ENCODE data around the gene MLXIP. TPM values are rescaled to one million over a fixed set of nuclear protein-coding genes. Genes with fewer than 3 reads are reported as not detected.

Gene MLXIP
- total RNA-seq, 1 experiment from 2014 or later = 16.7 TPM

- ATAC-seq = no peak
- H3K4me2 ChIP-seq (ENCODE audit: low read length) = peak overlapping the region; percentile 93
- H3K27me3 ChIP-seq (ENCODE audit: low read length) = no peaks in the 10 kb centered on the region
- H3K9ac ChIP-seq (ENCODE audit: low read length) = no peak overlapping the region
- H3K9me3 ChIP-seq (ENCODE audit: low read length) = no peaks in the 10 kb centered on the region
- peaks cover 5% of the 10 kb centered on the region; the same call in 1 of the 2 replicates for H3K36me3 ChIP-seq (ENCODE audit: low read depth, low read length)
- no peak overlapping the region for H3K4me3 ChIP-seq (ENCODE audit: low read length)
- H4K20me1 ChIP-seq (ENCODE audit: low read length) = peaks cover 23% of the 10 kb centered on the region
- no peak overlapping the region for H3K27ac ChIP-seq (ENCODE audit: low read length)
- POLR2A ChIA-PET (ENCODE audit: unreplicated experiment) = no interaction called here
- H2AFZ ChIP-seq (ENCODE audit: low read length) = no peak overlapping the region
- intact Hi-C loops (cut with micrococcal nuclease) = no loop called here
- TF ChIP-seq EZH2 (IDR thresholded peaks at IDR 0.05; ENCODE audit: low read length, unreplicated experiment) = no peak
- TF ChIP-seq CTCF (conservative IDR thresholded peaks at IDR 0.05; ENCODE audit: low read depth, low read length) = no peak
- TF ChIP-seq EZH2phosphoT487 (IDR thresholded peaks at IDR 0.05; ENCODE audit: borderline replicate concordance, low read length) = no peak
- H3K4me1 ChIP-seq (ENCODE audit: insufficient read depth, low read length) = peaks cover 27% of the 10 kb centered on the region
- no peaks in the 10 kb centered on the region for H3K9me2 ChIP-seq (replicated peaks; ENCODE audit: low read length)
- peaks cover 9% of the 10 kb centered on the region for H3F3A ChIP-seq (ENCODE audit: low read length, unreplicated experiment)
- no peak for DNase-seq
- CTCF ChIA-PET = no interaction called here
- peaks cover 89% of the 10 kb centered on the region for H3K79me2 ChIP-seq (ENCODE audit: low read length)
- BruUV-seq (replicated peaks) = no TSS peak
Observed at GRCh38 chr12:122082621-122083356, 4.2 kb downstream of the MLXIP start.

DNA sequence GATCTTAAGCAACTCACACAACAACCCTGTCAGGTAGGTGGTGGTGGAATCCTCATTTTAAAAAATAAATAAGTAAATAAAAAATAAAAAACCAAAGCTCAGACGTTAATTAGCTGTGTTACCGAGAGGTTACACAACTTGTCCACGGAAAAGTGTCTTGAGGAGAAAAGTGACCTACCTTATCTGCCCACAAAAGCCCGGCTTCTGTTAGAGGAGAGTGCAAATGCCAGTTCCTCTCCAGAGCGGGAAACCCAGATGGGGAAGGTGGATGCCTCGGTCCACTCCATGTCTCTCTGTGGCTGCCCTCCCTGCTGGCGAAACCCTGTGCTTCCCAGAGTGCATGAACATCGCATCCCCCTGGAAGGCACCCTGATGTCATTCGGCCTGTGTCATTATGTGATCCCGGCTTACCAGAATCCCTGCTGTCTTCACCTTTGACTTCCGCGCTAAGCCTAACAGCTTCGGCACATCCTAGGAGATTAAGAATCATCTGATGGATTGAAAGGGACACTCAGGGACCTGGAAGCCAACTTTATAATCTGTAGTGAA lies 6.4 kb downstream of the MLXIP start:
- no peaks in the 10 kb centered on the region for H3K9me3 ChIP-seq (ENCODE audit: low read length)
- H3K4me1 ChIP-seq (ENCODE audit: insufficient read depth, low read length) = peaks cover 23% of the 10 kb centered on the region
- no peak overlapping the region for H3K27ac ChIP-seq (ENCODE audit: low read length)
- H3F3A ChIP-seq (ENCODE audit: low read length, unreplicated experiment) = peaks cover 9% of the 10 kb centered on the region
- peaks cover 100% of the 10 kb centered on the region for H3K79me2 ChIP-seq (ENCODE audit: low read length)
- intact Hi-C loops (cut with micrococcal nuclease) = no loop called here
- H3K9ac ChIP-seq (ENCODE audit: low read length) = no peak overlapping the region
- POLR2A ChIA-PET (ENCODE audit: unreplicated experiment) = no interaction called here
- no peak for ATAC-seq
- TF ChIP-seq CTCF (conservative IDR thresholded peaks at IDR 0.05; ENCODE audit: low read depth, low read length) = no peak
- no peak for TF ChIP-seq EZH2 (IDR thresholded peaks at IDR 0.05; ENCODE audit: low read length, unreplicated experiment)
- no peak for TF ChIP-seq EZH2phosphoT487 (IDR thresholded peaks at IDR 0.05; ENCODE audit: borderline replicate concordance, low read length)
- H3K4me3 ChIP-seq (ENCODE audit: low read length) = no peak overlapping the region
- CTCF ChIA-PET = no interaction called here
- H3K4me2 ChIP-seq (ENCODE audit: low read length) = no peak overlapping the region
- no TSS peak for BruUV-seq (replicated peaks)
- H3K27me3 ChIP-seq (ENCODE audit: low read length) = no peaks in the 10 kb centered on the region
- no peak overlapping the region for H2AFZ ChIP-seq (ENCODE audit: low read length)
- no peak for DNase-seq
- H3K9me2 ChIP-seq (replicated peaks; ENCODE audit: low read length) = no peaks in the 10 kb centered on the region
- peaks cover 15% of the 10 kb centered on the region for H4K20me1 ChIP-seq (ENCODE audit: low read length)
- H3K36me3 ChIP-seq (ENCODE audit: low read depth, low read length) = peaks cover 5% of the 10 kb centered on the region; the same call in 1 of the 2 replicates

GRCh38 chr12:122085591-122085990 lies 7.0 kb downstream of the MLXIP start:
- peaks cover 5% of the 10 kb centered on the region; the same call in 1 of the 2 replicates for H3K36me3 ChIP-seq (ENCODE audit: low read depth, low read length)
- intact Hi-C loops (cut with micrococcal nuclease) = no loop called here
- ChIA-PET POLR2A (ENCODE audit: unreplicated experiment) (no interaction called here), CTCF (no interaction called here)
- BruUV-seq (replicated peaks) = no TSS peak
- no peaks in the 10 kb centered on the region for H3K27me3 ChIP-seq (ENCODE audit: low read length)
- peaks cover 13% of the 10 kb centered on the region for H4K20me1 ChIP-seq (ENCODE audit: low read length)
- H2AFZ ChIP-seq (ENCODE audit: low read length) = no peak overlapping the region
- TF ChIP-seq EZH2 (IDR thresholded peaks at IDR 0.05; ENCODE audit: low read length, unreplicated experiment) (no peak), EZH2phosphoT487 (IDR thresholded peaks at IDR 0.05; ENCODE audit: borderline replicate concordance, low read length) (no peak), CTCF (conservative IDR thresholded peaks at IDR 0.05; ENCODE audit: low read depth, low read length) (no peak)
- no peaks in the 10 kb centered on the region for H3K9me2 ChIP-seq (replicated peaks; ENCODE audit: low read length)
- H3K4me3 ChIP-seq (ENCODE audit: low read length) = no peak overlapping the region
- H3K79me2 ChIP-seq (ENCODE audit: low read length) = peaks cover 100% of the 10 kb centered on the region
- DNase-seq = no peak
- H3F3A ChIP-seq (ENCODE audit: low read length, unreplicated experiment) = peaks cover 5% of the 10 kb centered on the region
- no peak for ATAC-seq
- no peaks in the 10 kb centered on the region for H3K9me3 ChIP-seq (ENCODE audit: low read length)
- H3K4me1 ChIP-seq (ENCODE audit: insufficient read depth, low read length) = peaks cover 21% of the 10 kb centered on the region
- no peak overlapping the region for H3K27ac ChIP-seq (ENCODE audit: low read length)
- H3K9ac ChIP-seq (ENCODE audit: low read length) = no peak overlapping the region
- no peak overlapping the region for H3K4me2 ChIP-seq (ENCODE audit: low read length)

Measured in PC-3 (cell line).